GM12878 (cell line): ENCODE results near the gene KRTAP5-11.
"Not testable (repeated sequence)": the region's sequence is repeated elsewhere in the genome, so short reads cannot be mapped to it uniquely, and the experiment has no call there.

Source experiments
- MXI1 ChIP-seq: fragments of 150-350 bp; IDR thresholded peaks from 2 replicates; pipeline ENCODE4 v1.6.1; 2011; ENCODE audit warnings: low read depth, mild to moderate bottlenecking, inconsistent platforms, low read length, improper control_type of control experiment
- POLR2AphosphoS5 ChIP-seq: IDR thresholded peaks from 2 replicates; pipeline ENCODE4 v1.6.1; 2011; ENCODE audit warnings: mild to moderate bottlenecking, low read length, inconsistent platforms
- RCOR1 ChIP-seq: conservative IDR thresholded peaks from 2 replicates; pipeline ENCODE4 v1.6.1; 2012; ENCODE audit warnings: low read depth, low read length, improper control_type of control experiment

DNA sequence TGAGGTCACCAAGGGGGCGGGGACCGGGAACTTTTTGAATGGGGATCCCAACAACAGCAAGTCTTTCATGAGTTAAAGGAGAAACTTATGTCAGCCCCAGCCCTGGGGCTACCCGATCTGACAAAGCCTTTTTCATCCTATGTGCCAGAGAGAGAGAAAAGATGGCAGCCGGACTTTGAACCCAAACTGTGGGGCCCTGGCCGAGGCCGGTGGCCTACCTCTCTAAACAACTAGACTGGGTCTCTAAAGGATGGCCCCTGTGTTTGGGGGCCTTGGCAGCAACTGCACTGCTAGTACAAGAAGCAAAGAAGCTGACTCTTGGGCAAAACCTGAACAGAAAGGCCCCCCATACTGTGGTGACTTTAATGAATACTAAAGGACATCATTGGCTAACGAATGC lies 31.3 kb upstream of the KRTAP5-11 start:
- not testable (repeated sequence) for TF ChIP-seq MXI1, POLR2AphosphoS5, RCOR1
